WERI-Rb-1 (cell line): ENCODE measurements around the gene PDE6A.

Experiments
- DNase-seq: peaks from one replicate; pipeline ENCODE4 v3.0.0-alpha.2; 2020
- H3K27ac ChIP-seq: fragments of 250-450 bp; sonication (Bioruptor Pico); 2 replicates; pipeline ENCODE4 v1.5.1; 2020; ENCODE audit warnings: mild to moderate bottlenecking, moderate library complexity
- H3K27me3 ChIP-seq: fragments of 250-450 bp; sonication (Bioruptor Pico); 2 replicates; pipeline ENCODE4 v1.5.1; 2021; ENCODE audit warnings: mild to moderate bottlenecking, low read depth, moderate library complexity; ENCODE audit not compliant: insufficient read depth, severe bottlenecking
- H3K36me3 ChIP-seq: fragments of 250-450 bp; sonication (Bioruptor Pico); 2 replicates; pipeline ENCODE4 v1.5.1; 2020; ENCODE audit warnings: mild to moderate bottlenecking, moderate library complexity
- H3K4me3 ChIP-seq: 2 replicates; pipeline ENCODE4 v1.5.1; 2011; ENCODE audit warnings: low read depth, mild to moderate bottlenecking, control low read depth, low read length
- H3K9me3 ChIP-seq: fragments of 250-450 bp; sonication (Bioruptor Pico); 2 replicates; pipeline ENCODE4 v1.5.1; 2021; ENCODE audit warnings: mild to moderate bottlenecking, moderate library complexity; ENCODE audit not compliant: severe bottlenecking
- TF ChIP-seq, protein P1 (sequence below): IDR thresholded peaks from 2 replicates; pipeline ENCODE4 v1.5.1; 2011; ENCODE audit warnings: low read depth, mild to moderate bottlenecking, control low read depth, inconsistent platforms, low read length

PDE6A gene

GRCh38 chr5:149957855-149958254, 13.3 kb upstream of the PDE6A start:
- DNase-seq = no peak
- TF ChIP-seq, protein P1, sequence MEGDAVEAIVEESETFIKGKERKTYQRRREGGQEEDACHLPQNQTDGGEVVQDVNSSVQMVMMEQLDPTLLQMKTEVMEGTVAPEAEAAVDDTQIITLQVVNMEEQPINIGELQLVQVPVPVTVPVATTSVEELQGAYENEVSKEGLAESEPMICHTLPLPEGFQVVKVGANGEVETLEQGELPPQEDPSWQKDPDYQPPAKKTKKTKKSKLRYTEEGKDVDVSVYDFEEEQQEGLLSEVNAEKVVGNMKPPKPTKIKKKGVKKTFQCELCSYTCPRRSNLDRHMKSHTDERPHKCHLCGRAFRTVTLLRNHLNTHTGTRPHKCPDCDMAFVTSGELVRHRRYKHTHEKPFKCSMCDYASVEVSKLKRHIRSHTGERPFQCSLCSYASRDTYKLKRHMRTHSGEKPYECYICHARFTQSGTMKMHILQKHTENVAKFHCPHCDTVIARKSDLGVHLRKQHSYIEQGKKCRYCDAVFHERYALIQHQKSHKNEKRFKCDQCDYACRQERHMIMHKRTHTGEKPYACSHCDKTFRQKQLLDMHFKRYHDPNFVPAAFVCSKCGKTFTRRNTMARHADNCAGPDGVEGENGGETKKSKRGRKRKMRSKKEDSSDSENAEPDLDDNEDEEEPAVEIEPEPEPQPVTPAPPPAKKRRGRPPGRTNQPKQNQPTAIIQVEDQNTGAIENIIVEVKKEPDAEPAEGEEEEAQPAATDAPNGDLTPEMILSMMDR = no peak
- Histone ChIP-seq H3K36me3 (no peaks in the 10 kb centered on the region), H3K9me3 (no peaks in the 10 kb centered on the region), H3K27ac (no peak overlapping the region), H3K27me3 (no peaks in the 10 kb centered on the region), H3K4me3 (no peak overlapping the region)

DNA sequence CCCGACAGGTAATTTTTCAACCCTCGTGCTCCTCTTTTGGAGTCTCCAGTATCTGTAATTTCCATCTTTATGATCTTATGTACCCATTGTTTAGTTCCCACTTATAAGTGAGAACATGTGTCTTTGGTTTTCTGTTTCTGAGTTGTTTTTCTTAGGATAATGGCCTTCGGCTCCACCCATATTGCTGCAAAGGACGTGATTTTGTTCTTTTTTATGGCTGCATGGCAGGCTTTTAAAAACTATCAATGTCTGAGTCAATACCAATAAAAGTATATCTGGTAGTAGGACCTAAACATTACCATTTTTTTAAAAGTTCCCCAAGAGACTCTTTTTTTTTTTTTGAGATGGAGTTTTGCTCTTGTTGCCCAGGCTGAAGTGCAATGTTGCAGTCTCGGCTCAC, 12.1 kb upstream of the PDE6A start:
- no peak overlapping the region for H3K27ac ChIP-seq
- H3K27me3 ChIP-seq = no peaks in the 10 kb centered on the region
- H3K36me3 ChIP-seq = no peaks in the 10 kb centered on the region
- no peak for DNase-seq
- no peak overlapping the region for H3K4me3 ChIP-seq
- TF ChIP-seq, protein P1 = no peak
- H3K9me3 ChIP-seq = no peaks in the 10 kb centered on the region

DNA sequence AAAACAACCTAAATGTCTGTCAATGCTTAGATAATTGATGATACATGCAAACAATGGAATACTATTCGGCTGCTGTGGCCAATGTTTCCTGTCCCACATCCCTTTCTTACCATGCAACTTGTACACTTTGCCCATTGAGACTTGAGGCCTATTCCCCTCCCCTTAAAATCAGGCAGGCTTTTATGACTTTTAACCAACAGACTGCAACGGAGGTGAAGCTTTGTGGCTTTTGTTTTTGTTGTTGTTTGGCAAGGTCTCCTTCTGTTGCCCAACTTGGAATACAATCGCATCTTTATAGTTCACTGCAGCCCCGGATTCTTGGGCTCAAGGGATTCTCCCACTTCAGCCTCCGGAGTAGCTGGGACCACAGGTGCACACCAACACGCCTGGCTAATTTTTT, 10.2 kb upstream of the PDE6A start:
- H3K27me3 ChIP-seq = no peaks in the 10 kb centered on the region
- TF ChIP-seq, protein P1 = no peak
- no peak overlapping the region for H3K4me3 ChIP-seq
- no peak for DNase-seq
- no peaks in the 10 kb centered on the region for H3K36me3 ChIP-seq
- no peak overlapping the region for H3K27ac ChIP-seq
- H3K9me3 ChIP-seq = no peaks in the 10 kb centered on the region

- no peaks in the 10 kb centered on the region for H3K36me3 ChIP-seq
- DNase-seq = no peak
- H3K9me3 ChIP-seq = no peaks in the 10 kb centered on the region
- no peaks in the 10 kb centered on the region for H3K27me3 ChIP-seq
- H3K4me3 ChIP-seq = no peak overlapping the region
- TF ChIP-seq, protein P1 = no peak
- no peak overlapping the region for H3K27ac ChIP-seq
These were observed 9.0 kb upstream of the PDE6A start for GRCh38 chr5:149953436-149954121.

DNA sequence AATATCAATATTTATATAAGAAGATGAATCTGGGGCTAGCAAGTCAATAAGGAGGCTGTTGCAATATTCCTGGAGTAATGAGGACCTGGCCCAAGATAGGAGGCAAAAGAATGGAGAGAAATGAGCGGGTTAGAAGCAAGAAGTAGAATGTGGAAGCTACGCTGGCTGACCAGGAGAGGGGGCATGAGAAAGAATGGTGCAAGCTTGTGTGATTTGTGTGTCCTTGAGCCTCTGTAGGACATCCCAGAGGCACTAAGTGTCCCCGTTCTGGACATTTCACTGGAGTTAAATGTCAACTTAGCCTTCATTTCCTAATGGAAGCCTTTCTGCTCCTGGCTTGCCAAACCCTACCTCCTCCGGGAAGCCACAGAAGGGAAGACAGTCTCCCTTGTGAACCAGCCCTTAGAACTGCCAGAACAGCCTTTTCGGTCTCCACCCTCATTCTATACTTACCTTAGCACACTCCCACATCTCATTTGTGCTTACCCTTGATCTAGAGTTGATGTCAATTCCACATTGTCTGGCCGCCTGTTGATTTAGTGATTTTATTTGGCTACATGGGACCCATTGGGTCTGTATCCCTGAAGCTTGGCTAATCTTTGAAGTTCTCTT, 6.7 kb upstream of the PDE6A start:
- Histone ChIP-seq H3K4me3 (no peak overlapping the region), H3K27ac (no peak overlapping the region), H3K9me3 (no peaks in the 10 kb centered on the region), H3K27me3 (no peaks in the 10 kb centered on the region), H3K36me3 (no peaks in the 10 kb centered on the region)
- DNase-seq = no peak
- TF ChIP-seq, protein P1 = no peak

DNA sequence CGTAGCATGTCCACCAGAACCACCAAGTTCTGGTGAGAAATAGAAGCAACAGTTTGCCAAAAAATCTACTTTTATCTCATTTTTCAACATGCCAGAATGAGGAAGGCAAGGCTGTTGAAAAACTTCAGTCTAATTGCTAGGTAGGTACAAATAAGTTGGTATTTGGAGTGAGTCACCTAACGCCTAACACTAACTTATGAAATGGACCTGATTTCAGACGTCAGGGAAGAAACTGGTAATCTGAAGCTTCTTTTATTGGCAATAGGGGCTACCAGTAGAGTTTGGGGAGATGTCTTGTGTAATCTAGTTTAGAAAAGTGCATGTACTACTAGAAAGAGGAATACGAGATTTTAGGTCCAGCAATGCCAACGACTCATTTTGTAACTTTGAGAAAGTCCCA, 4.4 kb upstream of the PDE6A start:
- no peak overlapping the region for H3K27ac ChIP-seq
- no peaks in the 10 kb centered on the region for H3K36me3 ChIP-seq
- TF ChIP-seq, protein P1 = no peak

More for the DNA sequence above, 4.4 kb upstream of the PDE6A start:
- Histone ChIP-seq H3K27me3 (no peaks in the 10 kb centered on the region), H3K4me3 (no peak overlapping the region), H3K9me3 (no peaks in the 10 kb centered on the region)
- DNase-seq = no peak
